Measurements from ENCODE around the gene MMP13. TPM values are rescaled to one million over a fixed set of nuclear protein-coding genes. Genes with fewer than 3 reads are reported as not detected.
A peak's percentile ranks its signal among the peaks of the same experiment; 100 is the strongest.

The MMP13 gene
- polyA plus RNA-seq, 1 donor (not counting 4 experiments of a cell fraction or from before 2014, with no cell fraction given): 0.05 TPM

DNA sequence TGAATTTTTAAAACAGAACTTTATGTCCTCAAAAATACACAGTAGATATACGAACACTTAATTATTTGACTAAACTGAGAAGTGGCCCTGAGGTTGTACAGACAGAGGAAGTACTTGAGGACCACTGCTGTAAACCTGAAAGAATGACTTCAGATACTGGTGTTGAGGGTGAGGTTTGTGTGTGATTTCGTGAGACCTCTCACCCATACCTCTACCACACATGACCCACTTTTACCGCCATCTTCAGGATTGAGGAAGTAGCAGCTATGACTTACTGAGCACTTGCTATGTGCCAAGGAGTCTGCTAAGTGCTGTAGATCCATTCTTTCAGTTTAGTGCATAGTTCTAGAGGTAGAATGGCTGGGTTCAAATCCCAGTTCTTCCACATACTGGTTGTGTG lies 21.9 kb downstream of the MMP13 start:
- Histone ChIP-seq H3K4me2 (ENCODE audit: control insufficient read depth, extremely low read depth, insufficient read depth, low read depth, low read length) (no peak overlapping the region), H3K79me2 (ENCODE audit: control insufficient read depth, insufficient read depth, low read length) (no peaks in the 10 kb centered on the region), H3K36me3 (ENCODE audit: control insufficient read depth in 2 of 2, extremely low read depth in 1 of 2, insufficient read depth in 2 of 2, low read length in 2 of 2) (no peaks in the 10 kb centered on the region), H3K27ac (ENCODE audit: control insufficient read depth, insufficient read depth, low read length) (no peak overlapping the region), H2AFZ (ENCODE audit: control insufficient read depth, low read length) (no peak overlapping the region), H4K20me1 (ENCODE audit: control insufficient read depth, extremely low read depth, insufficient read depth, low read length) (no peaks in the 10 kb centered on the region), H3K9ac (ENCODE audit: control insufficient read depth, extremely low read depth, insufficient read depth, low read length) (no peak overlapping the region), H3K27me3 (ENCODE audit: control insufficient read depth, extremely low read depth, insufficient read depth, low read length) (no peaks in the 10 kb centered on the region), H3K9me3 (ENCODE audit: control insufficient read depth, low read depth, low read length) (no peaks in the 10 kb centered on the region), H3K9me1 (ENCODE audit: control insufficient read depth, extremely low read depth, insufficient read depth, low read length) (no peaks in the 10 kb centered on the region), H3K4me1 (ENCODE audit: control insufficient read depth, extremely low read depth, insufficient read depth, low read length) (no peaks in the 10 kb centered on the region), H3K4me3 (ENCODE audit: control insufficient read depth in 2 of 3, extremely low read depth in 1 of 3, insufficient read depth in 2 of 3, low read depth in 1 of 3, low read length in 3 of 3) (no peak overlapping the region)
- no peak for TF ChIP-seq EZH2 (IDR thresholded peaks at IDR 0.05; ENCODE audit: low read length)
- TF ChIP-seq, protein P1, sequence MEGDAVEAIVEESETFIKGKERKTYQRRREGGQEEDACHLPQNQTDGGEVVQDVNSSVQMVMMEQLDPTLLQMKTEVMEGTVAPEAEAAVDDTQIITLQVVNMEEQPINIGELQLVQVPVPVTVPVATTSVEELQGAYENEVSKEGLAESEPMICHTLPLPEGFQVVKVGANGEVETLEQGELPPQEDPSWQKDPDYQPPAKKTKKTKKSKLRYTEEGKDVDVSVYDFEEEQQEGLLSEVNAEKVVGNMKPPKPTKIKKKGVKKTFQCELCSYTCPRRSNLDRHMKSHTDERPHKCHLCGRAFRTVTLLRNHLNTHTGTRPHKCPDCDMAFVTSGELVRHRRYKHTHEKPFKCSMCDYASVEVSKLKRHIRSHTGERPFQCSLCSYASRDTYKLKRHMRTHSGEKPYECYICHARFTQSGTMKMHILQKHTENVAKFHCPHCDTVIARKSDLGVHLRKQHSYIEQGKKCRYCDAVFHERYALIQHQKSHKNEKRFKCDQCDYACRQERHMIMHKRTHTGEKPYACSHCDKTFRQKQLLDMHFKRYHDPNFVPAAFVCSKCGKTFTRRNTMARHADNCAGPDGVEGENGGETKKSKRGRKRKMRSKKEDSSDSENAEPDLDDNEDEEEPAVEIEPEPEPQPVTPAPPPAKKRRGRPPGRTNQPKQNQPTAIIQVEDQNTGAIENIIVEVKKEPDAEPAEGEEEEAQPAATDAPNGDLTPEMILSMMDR (optimal IDR thresholded peaks at IDR 0.05 in 1 of 3, IDR thresholded peaks at IDR 0.05 in 1 of 3, conservative IDR thresholded peaks at IDR 0.05 in 1 of 3; ENCODE audit: extremely low read depth in 1 of 3, insufficient read depth in 2 of 3, low read length in 3 of 3): peak in 1 of 3 experiments; percentile 28
- FAIRE-seq: no peak
- dilution Hi-C loops (cut with MboI; ENCODE audit: extremely low pct_ligation_motif_present, low sequenced_read_pairs): no loop called here
- no peak for DNase-seq (ENCODE audit: low read depth, low spot score)

DNA sequence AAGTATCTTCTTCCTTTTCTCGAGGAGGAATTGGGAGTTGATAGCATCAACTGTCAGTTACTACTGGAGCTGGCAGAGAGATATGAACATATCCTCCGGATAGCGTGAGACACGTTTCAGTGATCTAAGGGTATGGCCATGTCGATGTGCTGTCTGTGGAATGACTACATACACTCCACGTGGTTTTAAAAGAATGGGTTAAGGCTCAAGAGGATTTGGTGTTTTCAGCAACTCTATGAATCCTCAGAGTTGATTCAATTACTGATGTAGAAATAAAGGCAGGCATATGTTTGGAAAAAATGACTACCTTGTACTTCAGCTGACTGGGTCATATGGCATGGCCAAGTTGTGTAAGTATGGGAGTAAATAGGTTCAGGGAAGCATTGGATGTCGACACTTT lies 22.9 kb downstream of the MMP13 start:
- H3K27me3 ChIP-seq (ENCODE audit: control insufficient read depth, extremely low read depth, insufficient read depth, low read length): no peaks in the 10 kb centered on the region
- H3K4me1 ChIP-seq (ENCODE audit: control insufficient read depth, extremely low read depth, insufficient read depth, low read length): no peaks in the 10 kb centered on the region
- dilution Hi-C loops (cut with MboI; ENCODE audit: extremely low pct_ligation_motif_present, low sequenced_read_pairs): no loop called here
- no peaks in the 10 kb centered on the region for H3K36me3 ChIP-seq (ENCODE audit: control insufficient read depth in 2 of 2, extremely low read depth in 1 of 2, insufficient read depth in 2 of 2, low read length in 2 of 2)
- H4K20me1 ChIP-seq (ENCODE audit: control insufficient read depth, extremely low read depth, insufficient read depth, low read length): no peaks in the 10 kb centered on the region
- no peaks in the 10 kb centered on the region for H3K9me1 ChIP-seq (ENCODE audit: control insufficient read depth, extremely low read depth, insufficient read depth, low read length)
- no peak overlapping the region for H3K4me2 ChIP-seq (ENCODE audit: control insufficient read depth, extremely low read depth, insufficient read depth, low read depth, low read length)
- no peaks in the 10 kb centered on the region for H3K9me3 ChIP-seq (ENCODE audit: control insufficient read depth, low read depth, low read length)
- no peak overlapping the region for H2AFZ ChIP-seq (ENCODE audit: control insufficient read depth, low read length)
- no peak for FAIRE-seq
- DNase-seq (ENCODE audit: low read depth, low spot score): no peak
- no peak overlapping the region for H3K9ac ChIP-seq (ENCODE audit: control insufficient read depth, extremely low read depth, insufficient read depth, low read length)
- H3K4me3 ChIP-seq (ENCODE audit: control insufficient read depth in 2 of 3, extremely low read depth in 1 of 3, insufficient read depth in 2 of 3, low read depth in 1 of 3, low read length in 3 of 3): no peak overlapping the region
- TF ChIP-seq EZH2 (IDR thresholded peaks at IDR 0.05; ENCODE audit: low read length): no peak
- TF ChIP-seq, protein P1 (optimal IDR thresholded peaks at IDR 0.05 in 1 of 3, IDR thresholded peaks at IDR 0.05 in 1 of 3, conservative IDR thresholded peaks at IDR 0.05 in 1 of 3; ENCODE audit: extremely low read depth in 1 of 3, insufficient read depth in 2 of 3, low read length in 3 of 3): no peak
- H3K79me2 ChIP-seq (ENCODE audit: control insufficient read depth, insufficient read depth, low read length): no peaks in the 10 kb centered on the region
- no peak overlapping the region for H3K27ac ChIP-seq (ENCODE audit: control insufficient read depth, insufficient read depth, low read length)

Measured in keratinocyte (primary cell).